Renal cortex interstitium (tissue), 11 donors: ENCODE measurements around the gene CCDC158. TPM values are rescaled to one million over a fixed set of nuclear protein-coding genes. Genes with fewer than 3 reads are reported as not detected.
A peak's percentile ranks its signal among the peaks of the same experiment; 100 is the strongest.
"Not testable (repeated sequence)": the region's sequence is repeated elsewhere in the genome, so short reads cannot be mapped to it uniquely, and the experiment has no call there.

ENCODE experiments used
- DNase-seq, 11 donors: peaks; one replicate each; pipeline ENCODE4 v3.0.0-alpha.2; 2013; ENCODE audit warnings: low read depth in 9 of 11, low spot score in 4 of 11; ENCODE audit errors: extremely low read depth in 1 of 11
- polyA plus RNA-seq, 3 donors: library from polyadenylated mRNA; unstranded; fragments of 120-200 nt; gene quantifications; one replicate each; pipeline ENCODE4 v1.2.1, GENCODE V29; 2013; ENCODE audit not compliant: insufficient read length in 3 of 3

The CCDC158 gene
- polyA plus RNA-seq, 3 donors: 0.49 to 1.4 (median 0.64) TPM

- no peak for DNase-seq
These were observed 14.8 kb upstream of the CCDC158 start for GRCh38 chr4:76435528-76436319.

GRCh38 chr4:76434901-76435527 lies 14.1 kb upstream of the CCDC158 start, which contains the start of gene SHROOM3:
Gene SHROOM3, plus strand, starts transcription at chr4:76435229. Its CDS starts 824 bp downstream, at chr4:76436053.
- DNase-seq: no peak

- peak in 2 of 11 donors; percentile 38 to 40 for DNase-seq
These were observed 9.8 kb upstream of the CCDC158 start for GRCh38 chr4:76430519-76431388.

- no peak for DNase-seq
These were observed 8.7 kb upstream of the CCDC158 start for GRCh38 chr4:76429636-76430035.

DNA sequence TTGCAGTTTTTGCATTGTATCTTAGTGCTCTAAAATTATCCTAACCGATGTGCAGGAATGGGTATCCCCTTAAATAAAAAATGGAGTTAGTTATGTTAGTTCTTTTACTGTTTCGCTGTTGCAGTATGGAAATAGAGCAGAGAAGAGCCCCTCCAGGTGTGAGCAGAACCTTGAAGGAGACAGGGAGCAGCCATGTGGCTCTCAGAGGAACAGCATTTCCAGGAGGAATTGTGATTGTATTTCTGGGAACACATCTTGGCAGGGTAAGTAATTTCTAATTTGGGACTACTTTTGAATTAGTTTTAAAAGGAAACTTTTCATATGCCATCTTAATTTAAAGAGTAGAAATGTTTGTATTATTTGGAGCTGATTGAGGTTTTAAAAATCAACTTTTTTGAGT lies 5.3 kb upstream of the CCDC158 start:
- no peak for DNase-seq

GRCh38 chr4:76423159-76423558 lies 2.2 kb upstream of the CCDC158 start:
- DNase-seq: not testable (repeated sequence)

DNA sequence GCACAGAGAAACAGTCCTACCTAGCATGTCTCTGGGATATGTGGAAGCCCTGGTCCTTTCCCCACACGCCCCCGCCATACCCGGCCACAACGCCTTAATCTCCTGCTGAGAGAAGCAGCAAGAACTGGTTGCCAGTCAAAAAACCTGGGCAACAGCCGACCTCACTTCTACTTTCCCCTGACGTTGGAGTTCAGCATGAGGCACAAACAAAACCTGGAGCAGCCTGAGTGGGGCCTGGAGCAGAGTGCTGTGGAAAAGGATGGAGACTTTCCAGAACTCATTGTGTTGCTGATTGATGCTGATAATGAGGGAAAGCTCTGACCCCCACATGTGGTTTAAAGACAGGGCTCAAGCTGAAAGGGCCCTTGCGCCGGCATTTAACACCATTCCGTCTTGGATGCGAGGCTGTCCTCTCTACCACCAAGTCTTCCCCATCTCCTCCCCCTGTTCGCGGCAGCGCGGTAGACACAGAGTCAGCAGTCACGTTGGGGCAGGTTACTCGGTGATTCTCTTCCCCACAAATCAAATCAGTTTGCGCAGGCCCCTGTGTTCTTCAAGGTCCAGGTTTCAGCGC lies 666 bp downstream of the CCDC158 start:
- DNase-seq: peak in 1 of 11 donors; percentile 12

GRCh38 chr4:76410636-76411035 lies 10.3 kb downstream of the CCDC158 start:
- no peak for DNase-seq

DNA sequence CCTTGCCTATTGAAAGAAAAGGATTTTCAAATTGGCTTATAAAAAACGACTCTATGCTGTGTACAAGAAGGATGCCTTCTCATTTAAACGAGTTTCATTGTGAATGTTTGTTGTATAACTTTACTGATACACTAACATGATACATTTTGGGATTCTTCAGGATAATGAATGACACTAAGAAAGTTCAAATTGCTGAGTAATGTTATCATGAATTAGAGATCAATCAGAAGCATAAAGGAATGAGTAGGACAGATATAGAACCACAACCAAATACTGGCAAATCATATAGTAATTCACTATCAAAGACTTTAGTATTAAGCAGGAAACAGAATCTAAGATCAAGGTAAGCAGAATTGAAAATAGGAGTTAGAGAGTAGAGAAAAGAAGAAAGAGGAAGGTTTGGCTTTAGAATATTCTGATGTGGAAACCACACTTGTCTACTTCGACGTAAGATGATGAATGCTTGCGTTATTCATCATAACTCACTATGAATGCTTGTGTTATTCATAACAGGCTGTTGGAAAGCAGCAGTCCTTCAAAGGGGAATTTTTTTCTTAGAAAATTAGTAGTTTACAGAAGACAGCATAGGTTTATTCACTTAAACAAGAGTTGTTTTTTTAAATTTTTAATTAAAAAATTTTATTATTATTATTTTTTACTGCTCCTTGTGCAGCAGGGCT lies 13.4 kb downstream of the CCDC158 start:
- DNase-seq: no peak

GRCh38 chr4:76406081-76406480 lies 14.9 kb downstream of the CCDC158 start:
- DNase-seq: no peak

- DNase-seq: no peak
These were observed 19.3 kb downstream of the CCDC158 start for GRCh38 chr4:76401654-76402053.

DNA sequence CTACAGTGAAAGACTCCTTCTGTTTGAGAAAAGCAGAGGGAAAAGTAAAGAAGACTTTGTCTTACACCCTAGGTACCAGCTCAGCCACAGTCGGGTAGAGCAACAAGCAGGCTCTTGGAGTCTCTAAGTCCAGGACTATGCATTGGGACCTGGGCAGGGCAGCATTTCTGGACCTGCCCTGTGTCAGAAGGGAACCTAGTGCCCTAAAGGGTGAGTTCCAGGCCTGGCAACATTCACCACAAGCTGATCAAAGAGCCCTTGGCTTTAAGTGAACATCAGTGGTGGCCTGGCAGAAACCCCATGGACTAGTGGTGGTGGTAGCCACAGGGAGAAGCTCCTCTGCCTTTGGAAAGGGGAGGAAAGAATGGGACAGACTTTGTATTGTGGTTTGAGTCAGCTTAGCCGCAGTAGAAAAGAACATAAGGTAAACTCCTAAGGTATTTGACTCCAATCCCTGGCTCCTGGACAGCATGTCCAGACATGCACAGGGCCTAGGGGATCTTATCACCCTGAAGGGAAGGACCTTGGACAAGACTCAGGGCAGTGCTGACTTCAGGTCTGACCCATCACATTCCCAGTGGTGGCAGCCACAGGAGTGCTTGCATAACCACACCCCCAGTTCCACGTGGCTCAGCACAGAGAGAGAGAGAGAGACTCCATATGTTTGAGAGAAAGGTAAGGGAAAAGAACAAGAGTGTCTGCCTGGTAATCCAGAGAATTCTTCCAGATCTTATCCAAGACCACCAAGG lies 32.6 kb downstream of the CCDC158 start:
- DNase-seq: no peak

DNA sequence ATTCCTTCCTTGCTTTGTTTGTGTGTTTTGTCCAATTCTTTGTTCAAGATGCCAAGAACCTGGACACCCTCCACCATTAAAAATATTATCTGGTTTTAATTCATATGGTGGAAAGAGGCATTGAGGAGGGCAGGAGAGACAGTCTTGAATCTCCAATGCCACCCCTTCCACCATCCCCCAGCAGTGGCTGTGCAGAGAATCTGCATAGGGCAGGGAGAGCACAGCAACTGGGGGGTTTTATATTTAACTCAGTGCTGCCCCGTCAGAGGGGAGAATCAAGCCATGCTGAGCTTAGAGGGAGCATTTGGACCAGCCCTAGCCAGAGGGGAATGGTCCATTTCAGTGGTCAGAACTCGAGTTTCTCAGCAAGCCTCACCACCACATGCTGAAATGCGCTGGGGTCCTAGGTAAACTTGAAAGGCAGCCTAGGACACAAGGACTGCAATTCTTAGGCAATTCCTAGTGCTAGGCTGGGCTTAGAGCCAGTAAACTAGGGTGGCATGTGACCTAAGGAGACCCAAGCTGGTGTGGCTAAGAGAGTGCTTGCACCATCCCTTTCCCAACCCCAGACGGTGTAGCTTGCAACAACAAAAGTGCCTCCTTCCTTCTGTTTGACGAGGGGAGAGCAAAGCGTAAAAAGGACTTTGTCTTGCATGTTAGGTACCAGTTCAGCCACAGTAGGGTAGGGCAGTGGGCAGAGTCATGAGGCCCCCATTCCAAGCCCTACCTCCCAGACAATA lies 34.2 kb downstream of the CCDC158 start:
- no peak for DNase-seq

DNA sequence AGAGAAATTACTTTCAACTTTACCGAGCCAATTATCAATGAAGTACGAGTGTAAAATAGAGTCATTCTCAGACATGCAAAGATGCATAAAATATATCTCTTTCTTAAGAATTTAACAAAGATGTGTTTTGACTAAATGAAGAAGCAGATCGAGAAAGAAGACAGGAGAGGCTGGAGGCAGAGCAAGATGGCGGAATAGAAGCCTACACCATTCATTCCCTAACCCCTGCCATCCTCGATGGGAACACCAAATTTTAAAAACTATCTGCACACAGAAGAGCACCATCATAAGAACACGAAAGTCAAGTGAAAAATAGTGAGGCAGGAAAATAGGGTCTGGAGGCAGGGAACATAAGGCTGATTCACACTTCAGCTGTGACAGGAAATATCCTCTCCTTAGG lies 35.0 kb downstream of the CCDC158 start:
- DNase-seq: no peak

DNA sequence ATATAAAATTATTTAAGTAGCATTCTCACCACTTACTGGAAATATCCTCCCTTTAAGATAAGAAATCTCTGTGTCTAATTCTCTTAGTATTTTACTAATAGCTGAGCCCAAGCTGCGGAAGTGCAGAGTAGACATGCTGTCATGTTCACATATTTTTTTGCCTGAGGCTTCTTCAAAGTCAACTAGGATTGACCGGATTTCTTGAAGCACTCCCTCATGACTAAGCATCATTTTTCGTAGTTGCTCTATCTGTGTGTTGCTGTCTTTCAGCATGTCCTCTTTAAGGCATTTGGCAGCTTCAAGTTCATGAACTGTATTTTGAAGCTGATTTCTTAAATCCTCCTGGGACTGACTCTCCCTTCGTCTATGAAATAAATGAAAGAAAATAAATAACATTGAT lies 36.9 kb downstream of the CCDC158 start:
- no peak for DNase-seq

DNA sequence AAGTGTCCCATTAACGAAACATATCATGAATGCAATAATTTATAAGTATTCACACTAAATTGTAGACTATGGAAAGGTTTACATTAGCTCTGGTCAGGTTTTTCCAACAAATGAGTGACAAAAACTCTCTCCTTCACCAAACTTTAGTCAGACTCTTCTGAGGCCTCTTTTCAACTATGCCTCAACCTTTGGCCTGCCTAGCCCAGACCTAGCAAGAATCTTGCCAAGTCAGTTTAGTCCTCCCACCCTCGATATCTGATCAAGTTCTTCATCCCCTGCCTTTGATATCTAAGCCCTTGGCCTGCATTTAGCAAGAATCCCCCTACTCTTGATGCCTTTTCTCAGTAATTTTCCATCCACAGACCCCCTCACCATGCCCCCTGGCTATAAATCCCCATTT lies 37.9 kb downstream of the CCDC158 start:
- no peak for DNase-seq

- no peak for DNase-seq
These were observed 39.0 kb downstream of the CCDC158 start for GRCh38 chr4:76381986-76382385.
